K562 (cell line): Measurements from ENCODE around the gene BTG2. TPM values are rescaled to one million over a fixed set of nuclear protein-coding genes. Genes with fewer than 3 reads are reported as not detected.

Experiments
- ATAC-seq: fragments of 200-7000 bp; cut with Tn5 transposase; 3 replicates; pipeline ENCODE4 v1.9.1; 2020; ENCODE audit warnings: moderate library complexity
- BruUV-seq: library from RNA; stranded (reverse); fragments of 400-500 nt; replicated peaks from 2 replicates; lab custom pipeline; 2021; lab: Mats Ljungman, UMichigan
- CTCF ChIA-PET: fragments of 300-600 bp; formaldehyde crosslinking; extraction: SDS; loops from one replicate; lab custom pipeline; 2021; ENCODE audit warnings: low intra/inter-chr PET ratio; lab: Yijun Ruan, JAX
- POLR2A ChIA-PET: fragments of 300-600, 350-650 bp; sonication (Branson Sonifier 250); formaldehyde crosslinking; extraction: SDS; loops from one replicate; lab custom pipeline; 2021; ENCODE audit warnings: antibody characterized with exemption, inconsistent platforms; lab: Yijun Ruan, JAX
- DNase-seq, 4 experiments: peaks; one replicate each; pipeline versions ENCODE4 v3.0.0 to v3.0.0-alpha.2; 2011 to 2018; ENCODE audit warnings: low spot score in 3 of 4, mixed read lengths in 3 of 4; ENCODE audit errors: extremely low read depth in 1 of 4
- FAIRE-seq: peaks from 2 replicates; lab custom pipeline; 2011; peaks lifted over from hg19 to GRCh38; lab: Jason Lieb, UNC
- H2AFZ ChIP-seq: 2 replicates; pipeline ENCODE4 v1.6.0; 2011; ENCODE audit warnings: low read depth, low read length, control low read depth, inconsistent platforms
- H3K27ac ChIP-seq: fragments of 200-600 bp; 3 replicates; pipeline ENCODE4 v1.8.0; 2011; ENCODE audit warnings: low read depth, mild to moderate bottlenecking, control low read depth, inconsistent platforms, low read length, moderate library complexity, mixed read lengths; ENCODE audit errors: extremely low read depth
- H3K27me3 ChIP-seq, 2 experiments: fragments of 300-600 bp in 1 of 2; 2 replicates in 1 of 2; 3 replicates in 1 of 2; pipeline versions ENCODE4 v1.6.0 to v1.8.0; 2011; ENCODE audit warnings: inconsistent platforms in 2 of 2, low read length in 2 of 2, mild to moderate bottlenecking in 1 of 2, mixed read lengths in 1 of 2, moderate library complexity in 1 of 2; ENCODE audit not compliant: control insufficient read depth in 2 of 2, insufficient read depth in 2 of 2
- H3K36me3 ChIP-seq: fragments of 300-600 bp; 3 replicates; pipeline ENCODE4 v1.8.0; 2011; ENCODE audit warnings: mild to moderate bottlenecking, low read length, inconsistent platforms; ENCODE audit not compliant: control insufficient read depth, insufficient read depth
- H3K4me1 ChIP-seq, 2 experiments: fragments of 200-600 bp in 1 of 2; replicated peaks in 1 of 2; 2 replicates in 1 of 2; 3 replicates in 1 of 2; pipeline versions ENCODE4 v1.5.1 to v1.8.0; 2011; ENCODE audit warnings: inconsistent platforms in 2 of 2, low read length in 2 of 2, mild to moderate bottlenecking in 1 of 2, mixed read lengths in 1 of 2, moderate library complexity in 1 of 2; ENCODE audit not compliant: control insufficient read depth in 2 of 2, insufficient read depth in 2 of 2
- H3K4me2 ChIP-seq: 2 replicates; pipeline ENCODE4 v1.6.1; 2011; ENCODE audit warnings: low read length, control low read depth, inconsistent platforms, mixed read lengths; ENCODE audit not compliant: insufficient read depth
- H3K4me3 ChIP-seq: fragments of 200-600 bp; sonication (generic), shearing (Covaris generic); 2 replicates; pipeline ENCODE4 v1.5.1; 2016; ENCODE audit warnings: control low read depth, inconsistent platforms
- H3K79me2 ChIP-seq: fragments of 200-600 bp; 3 replicates; pipeline ENCODE4 v1.8.0; 2011; ENCODE audit warnings: low read length, inconsistent platforms; ENCODE audit not compliant: control insufficient read depth, insufficient read depth
- H3K9ac ChIP-seq, 2 experiments: 2 replicates each; pipeline versions ENCODE4 v1.6.0 to v1.6.1; 2011; ENCODE audit warnings: low read depth in 2 of 2, low read length in 2 of 2, control low read depth in 1 of 2, inconsistent platforms in 1 of 2, mild to moderate bottlenecking in 1 of 2, mixed read lengths in 1 of 2; ENCODE audit not compliant: insufficient read depth in 1 of 2
- H3K9me1 ChIP-seq: one replicate; pipeline ENCODE4 v1.6.0; 2011; ENCODE audit warnings: inconsistent platforms, mild to moderate bottlenecking, low read length, moderate library complexity; ENCODE audit not compliant: control insufficient read depth, insufficient read depth
- H3K9me3 ChIP-seq: replicated peaks from 2 replicates; pipeline ENCODE4 v1.5.1; 2011; ENCODE audit warnings: low read depth, low read length, inconsistent platforms; ENCODE audit not compliant: control insufficient read depth, insufficient read depth
- H4K20me1 ChIP-seq: replicated peaks from 2 replicates; pipeline ENCODE4 v1.6.1; 2011; ENCODE audit warnings: low read length, inconsistent platforms, mixed read lengths; ENCODE audit not compliant: control insufficient read depth, insufficient read depth
- ESRRA ChIP-seq: fragments of 450-650 bp; IDR thresholded peaks from 2 replicates; pipeline ENCODE4 v1.6.1; 2014; ENCODE audit warnings: low read depth, mild to moderate bottlenecking, moderate library complexity, borderline replicate concordance
- ETS1 ChIP-seq: conservative IDR thresholded peaks from 2 replicates; pipeline ENCODE4 v1.6.1; 2011; ENCODE audit warnings: low read depth, mild to moderate bottlenecking, low read length; ENCODE audit not compliant: control insufficient read depth
- HDAC3 ChIP-seq: fragments of 450-650 bp; IDR thresholded peaks from 2 replicates; pipeline ENCODE4 v1.6.1; 2018; ENCODE audit warnings: borderline replicate concordance, mild to moderate bottlenecking, moderate library complexity; ENCODE audit not compliant: partially characterized antibody
- KAT8 ChIP-seq: fragments of 450-650 bp; IDR thresholded peaks from 2 replicates; pipeline ENCODE4 v1.6.1; 2016; ENCODE audit warnings: low read depth, mild to moderate bottlenecking
- MCM2 ChIP-seq: fragments of 450-650 bp; IDR thresholded peaks from 2 replicates; pipeline ENCODE4 v1.6.1; 2017; ENCODE audit warnings: low read depth, mild to moderate bottlenecking
- NCOA4 ChIP-seq: fragments of 450-650 bp; IDR thresholded peaks from 2 replicates; pipeline ENCODE4 v1.6.1; 2018; ENCODE audit warnings: mild to moderate bottlenecking; ENCODE audit not compliant: partially characterized antibody
- NFIX ChIP-seq: fragments of 250-450 bp; sonication (Bioruptor Pico); IDR thresholded peaks from 2 replicates; pipeline ENCODE4 v1.4.0; 2020; ENCODE audit warnings: low read depth, mild to moderate bottlenecking, moderate library complexity
- NONO ChIP-seq, 2 experiments: fragments of 200-400 bp in 1 of 2; fragments of 450-650 bp in 1 of 2; formaldehyde crosslinking in 1 of 2; IDR thresholded peaks; 2 replicates each; pipeline ENCODE4 v1.6.1; 2017; ENCODE audit warnings: low read depth in 2 of 2, mild to moderate bottlenecking in 2 of 2, moderate library complexity in 2 of 2, low read length in 1 of 2
- PKNOX1 ChIP-seq: fragments of 450-650 bp; IDR thresholded peaks from 2 replicates; pipeline ENCODE4 v1.6.1; 2016
- TOE1 ChIP-seq, 2 experiments: fragments of 450-650 bp in 1 of 2; sonication (generic) in 1 of 2; formaldehyde crosslinking in 1 of 2; IDR thresholded peaks; 2 replicates each; pipeline versions ENCODE4 v1.7.1 to v1.8.0; 2016 to 2022; ENCODE audit warnings: borderline replicate concordance in 2 of 2, mild to moderate bottlenecking in 2 of 2, antibody characterized with exemption in 1 of 2, inconsistent platforms in 1 of 2, low read depth in 1 of 2, missing genetic modification reagents in 1 of 2, moderate library complexity in 1 of 2
- TRIM28 ChIP-seq: fragments of 450-650 bp; IDR thresholded peaks from 2 replicates; pipeline ENCODE4 v1.6.1; 2017
- XRCC5 ChIP-seq: fragments of 200-400 bp; formaldehyde crosslinking; IDR thresholded peaks from 2 replicates; pipeline ENCODE4 v1.6.1; 2017; ENCODE audit warnings: low read depth, mild to moderate bottlenecking, low read length
- ZBTB12 ChIP-seq: fragments of 250-450 bp; sonication (Bioruptor Pico); IDR thresholded peaks from 2 replicates; pipeline ENCODE4 v1.4.0; 2020
- ZNF143 ChIP-seq: sonication (generic); formaldehyde crosslinking; IDR thresholded peaks from 2 replicates; pipeline ENCODE4 v1.9.0; 2022; ENCODE audit warnings: mild to moderate bottlenecking, missing genetic modification reagents
- ZNF699 ChIP-seq: fragments of 250-450 bp; sonication (Bioruptor Pico); IDR thresholded peaks from 2 replicates; pipeline ENCODE4 v1.8.0; 2021; ENCODE audit warnings: mild to moderate bottlenecking, moderate library complexity; ENCODE audit not compliant: insufficient replicate concordance
- ZNF740 ChIP-seq, 3 experiments: fragments of 200-800 bp in 1 of 3; sonication (Bioruptor generic) in 1 of 3; sonication (generic) in 1 of 3; formaldehyde crosslinking in 1 of 3; IDR thresholded peaks; 2 replicates each; pipeline versions ENCODE4 v1.6.1 to v1.8.0; 2016 to 2022; ENCODE audit warnings: mild to moderate bottlenecking in 2 of 3, missing compliant biosample characterization in 2 of 3, missing genetic modification characterization in 2 of 3, missing genetic modification reagents in 1 of 3
- WGBS: fragments of 100-300 bp; shearing (Covaris generic); methylation state at CpG from one replicate; pipeline ENCODE4 v1.1.6; 2016; ENCODE audit warnings: low coverage, mixed read lengths; ENCODE audit not compliant: insufficient coverage; ENCODE audit errors: missing lambda C conversion rate; 5-methylcytosine and 5-hydroxymethylcytosine counted together
- in situ Hi-C: fragments of 300-500 bp; cut with MboI; formaldehyde crosslinking; loops from 4 replicates; pipeline ENCODE4 v1.15.0; 2018; ENCODE audit warnings: inconsistent platforms, mixed read lengths
- intact Hi-C: fragments of 100-400 bp; cut with micrococcal nuclease; formaldehyde crosslinking; loops from 2 replicates; pipeline ENCODE4 v1.14.2; 2022
- polyA plus RNA-seq, 8 experiments: library from polyadenylated mRNA; depleted of rRNA in 4 of 8; stranded (reverse) in 5 of 8; unstranded in 3 of 8; fragments of >200 nt; fragmentation: Nextera tagmentation in 2 of 8; fragmentation: Illumina TruSeq in 1 of 8; extraction: Ambion mirVana in 2 of 8; extraction: Trizol in 1 of 8; gene quantifications; 2 replicates each; pipeline versions ENCODE4 v1.2.1 to v1.2.3, GENCODE V29; 2011 to 2014; ENCODE audit warnings: inconsistent platforms in 1 of 8, missing spikeins in 1 of 8
- total RNA-seq, 7 experiments: library from RNA; depleted of rRNA in 6 of 7; stranded (reverse); fragments of >200 nt in 6 of 7; fragmentation: Illumina TruSeq in 2 of 7; extraction: Trizol in 2 of 7; gene quantifications; 2 replicates each; pipeline versions ENCODE4 v1.2.1 to v1.2.3, GENCODE V29; 2011 to 2021; ENCODE audit warnings: low replicate concordance in 1 of 7

The BTG2 gene
- total and polyA plus RNA-seq, 9 of the 15 experiments (the other 6 are each of a cell fraction or from before 2014, with no cell fraction given), result 2.3 to 41.9 (median 8.7) TPM

GRCh38 chr1:203320591-203321272 is 15.4 kb downstream of the BTG2 start:
- FAIRE-seq, result no peak
- H3K27ac ChIP-seq, result no peak overlapping the region
- TF ChIP-seq NFIX (CRISPR knock-in tag) (no peak), PKNOX1 (no peak; the same call in 1 of the 2 replicates), ETS1 (no peak), ZBTB12 (CRISPR knock-in tag) (no peak), ZNF143 (no peak), HDAC3 (no peak), XRCC5 (no peak), TOE1 (IDR thresholded peaks at IDR 0.05; ENCODE audit: borderline replicate concordance) (peak; percentile 47; the same call in 1 of the 2 replicates), TOE1 (CRISPR knock-in tag; IDR thresholded peaks at IDR 0.05; ENCODE audit: borderline replicate concordance, low read depth) (no peak), MCM2 (no peak), KAT8 (no peak), ESRRA (peak; percentile 48; the same call in 1 of the 2 replicates), NCOA4 (no peak), ZNF699 (CRISPR knock-in tag) (no peak), TRIM28 (no peak), ZNF740 (CRISPR knock-in tag; IDR thresholded peaks at IDR 0.05) (no peak), ZNF740 (tag; IDR thresholded peaks at IDR 0.05) (no peak), NONO (IDR thresholded peaks at IDR 0.05; ENCODE audit: low read depth in 2 of 2, low read length in 1 of 2) (no peak)

More at GRCh38 chr1:203320591-203321272, 15.4 kb downstream of the BTG2 start:
- Histone ChIP-seq H3K4me1 (peaks cover 25 to 47% of the 10 kb centered on the region in 2 experiments), H3K4me3 (no peak overlapping the region), H3K9ac (peak overlapping the region in 1 of 2 experiments; percentile 61; a peak in 1 of 4 replicates), H3K4me2 (peak overlapping the region; percentile 27; the same call in 1 of the 2 replicates), H3K9me3 (no peaks in the 10 kb centered on the region), H3K36me3 (no peaks in the 10 kb centered on the region), H3K9me1 (no peaks in the 10 kb centered on the region), H4K20me1 (no peaks in the 10 kb centered on the region; the same call in 1 of the 2 replicates), H3K27me3 (peaks cover 0 to 12% of the 10 kb centered on the region in 2 experiments; a peak in 3 of 5 replicates), H3K79me2 (no peaks in the 10 kb centered on the region), H2AFZ (peak overlapping the region; percentile 58)
- CTCF ChIA-PET, result interaction anchor here (0.6 to 1.2 kb wide), 3 partner anchors 48 to 1251 kb away, joined by 3 to 4 read pairs (median 3); no protein-coding TSS in a partner anchor
- ATAC-seq (peak; percentile 73), DNase-seq (peak; percentile 54 to 66 (median 61))
- intact Hi-C loops, result no loop called here
- 9% methylated on average over 6 of the region's 6 CpGs for WGBS
- no TSS peak for BruUV-seq
- in situ Hi-C loops, result no loop called here
- POLR2A ChIA-PET, result interaction anchor here (0.7 to 9.3 kb wide), 7 partner anchors 12 to 163 kb away, joined by 3 to 117 read pairs (median 4); partner anchors contain the start of gene BTG2
